GM12873 (cell line): ENCODE measurements around the gene ATF7.

Source experiments
- CTCF ChIP-seq: IDR thresholded peaks from 2 replicates; pipeline ENCODE4 v1.5.1; 2012; ENCODE audit warnings: low read depth, mild to moderate bottlenecking, moderate library complexity, low read length, control low read depth; ENCODE audit not compliant: insufficient read depth; ENCODE audit errors: missing control alignments

ATF7 gene

GRCh38 chr12:53593031-53593430, 33.2 kb downstream of the ATF7 start:
- no peak for TF ChIP-seq CTCF

- TF ChIP-seq CTCF, result no peak
These were observed 33.8 kb downstream of the ATF7 start for GRCh38 chr12:53592426-53592825.

- TF ChIP-seq CTCF, result no peak
These were observed 34.6 kb downstream of the ATF7 start for GRCh38 chr12:53591301-53592206.

GRCh38 chr12:53590652-53591051, 35.5 kb downstream of the ATF7 start:
- TF ChIP-seq CTCF, result no peak

- TF ChIP-seq CTCF, result no peak
These were observed 36.3 kb downstream of the ATF7 start for GRCh38 chr12:53589915-53590314.

GRCh38 chr12:53589423-53589822, 36.8 kb downstream of the ATF7 start:
- TF ChIP-seq CTCF, result no peak

- no peak for TF ChIP-seq CTCF
These were observed 38.1 kb downstream of the ATF7 start for GRCh38 chr12:53588123-53588522.
